ENCODE measurements around the gene C1orf198.

The C1orf198 gene

DNA sequence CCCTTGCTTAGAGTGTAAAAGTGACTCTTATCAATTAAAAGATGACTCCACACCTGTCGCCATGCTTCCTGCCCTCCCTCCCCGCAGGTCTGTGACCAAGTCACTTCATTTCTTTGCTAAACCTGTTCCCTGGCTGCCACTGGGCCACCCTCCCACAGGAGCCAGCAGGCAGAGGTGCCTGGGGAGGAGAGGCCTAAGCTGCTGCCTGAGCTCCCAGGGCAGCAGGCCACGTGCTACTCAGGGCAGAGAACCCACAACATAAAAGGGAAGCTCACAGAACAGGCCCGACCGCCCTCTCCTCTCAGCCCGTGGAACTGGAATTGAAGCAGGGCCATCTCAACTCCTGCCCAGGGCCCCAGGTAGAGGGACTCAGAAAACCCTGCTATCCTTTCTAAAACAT lies 4.9 kb downstream of the C1orf198 start:
- peaks cover 86% of the 10 kb centered on the region for H3K4me1 Mint-ChIP-seq
- TF ChIP-seq, protein P1, sequence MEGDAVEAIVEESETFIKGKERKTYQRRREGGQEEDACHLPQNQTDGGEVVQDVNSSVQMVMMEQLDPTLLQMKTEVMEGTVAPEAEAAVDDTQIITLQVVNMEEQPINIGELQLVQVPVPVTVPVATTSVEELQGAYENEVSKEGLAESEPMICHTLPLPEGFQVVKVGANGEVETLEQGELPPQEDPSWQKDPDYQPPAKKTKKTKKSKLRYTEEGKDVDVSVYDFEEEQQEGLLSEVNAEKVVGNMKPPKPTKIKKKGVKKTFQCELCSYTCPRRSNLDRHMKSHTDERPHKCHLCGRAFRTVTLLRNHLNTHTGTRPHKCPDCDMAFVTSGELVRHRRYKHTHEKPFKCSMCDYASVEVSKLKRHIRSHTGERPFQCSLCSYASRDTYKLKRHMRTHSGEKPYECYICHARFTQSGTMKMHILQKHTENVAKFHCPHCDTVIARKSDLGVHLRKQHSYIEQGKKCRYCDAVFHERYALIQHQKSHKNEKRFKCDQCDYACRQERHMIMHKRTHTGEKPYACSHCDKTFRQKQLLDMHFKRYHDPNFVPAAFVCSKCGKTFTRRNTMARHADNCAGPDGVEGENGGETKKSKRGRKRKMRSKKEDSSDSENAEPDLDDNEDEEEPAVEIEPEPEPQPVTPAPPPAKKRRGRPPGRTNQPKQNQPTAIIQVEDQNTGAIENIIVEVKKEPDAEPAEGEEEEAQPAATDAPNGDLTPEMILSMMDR (IDR thresholded peaks at IDR 0.05; ENCODE audit: unreplicated experiment in 3 of 3): no peak
- H3K4me3 Mint-ChIP-seq: peak overlapping the region in 2 of 3 experiments; percentile 45 to 73
- peaks cover 34% of the 10 kb centered on the region for H3K36me3 Mint-ChIP-seq (ENCODE audit: low read depth)
- peak overlapping the region; percentile 70 to 89 (median 72) for H3K27ac Mint-ChIP-seq
- H3K9me3 Mint-ChIP-seq: no peaks in the 10 kb centered on the region
- peaks cover 4% of the 10 kb centered on the region for H3K27me3 Mint-ChIP-seq (ENCODE audit: low read depth)

DNA sequence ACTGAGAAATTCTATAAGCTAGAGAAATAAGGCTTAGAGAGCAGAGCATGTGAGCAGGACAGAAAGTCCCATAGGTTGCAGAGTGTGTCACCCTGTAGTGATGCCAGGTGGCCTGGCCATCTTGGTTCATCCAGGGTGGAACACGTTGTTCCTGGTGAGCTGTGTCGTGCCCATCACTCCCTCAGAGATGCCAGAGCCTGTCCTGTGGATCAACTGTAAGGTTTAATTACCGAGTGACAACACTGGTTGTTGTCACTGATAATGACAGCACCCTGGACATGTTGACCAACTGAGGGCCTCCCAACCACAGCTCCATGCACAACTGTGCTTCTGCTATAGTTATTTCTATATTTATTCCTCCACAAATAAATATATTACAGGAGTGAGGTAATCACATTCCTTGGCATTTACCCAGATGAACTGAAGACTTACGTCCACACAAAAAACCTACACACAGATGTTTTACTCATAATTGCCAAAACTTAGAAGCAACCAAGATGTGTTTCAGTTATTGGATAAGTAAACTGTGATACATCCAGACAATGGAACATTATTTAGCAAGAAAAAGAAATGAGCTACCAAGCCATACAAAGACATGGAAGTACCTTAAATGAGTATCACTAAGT lies 6.2 kb downstream of the C1orf198 start:
- Mint-ChIP-seq H3K4me1 (peaks cover 93% of the 10 kb centered on the region), H3K27ac (peak overlapping the region; percentile 67 to 72 (median 70)), H3K9me3 (no peaks in the 10 kb centered on the region), H3K4me3 (peak overlapping the region in 2 of 3 experiments; percentile 21 to 43), H3K36me3 (ENCODE audit: low read depth) (peaks cover 38% of the 10 kb centered on the region), H3K27me3 (ENCODE audit: low read depth) (no peaks in the 10 kb centered on the region)
- TF ChIP-seq, protein P1 (IDR thresholded peaks at IDR 0.05; ENCODE audit: unreplicated experiment in 3 of 3): no peak

DNA sequence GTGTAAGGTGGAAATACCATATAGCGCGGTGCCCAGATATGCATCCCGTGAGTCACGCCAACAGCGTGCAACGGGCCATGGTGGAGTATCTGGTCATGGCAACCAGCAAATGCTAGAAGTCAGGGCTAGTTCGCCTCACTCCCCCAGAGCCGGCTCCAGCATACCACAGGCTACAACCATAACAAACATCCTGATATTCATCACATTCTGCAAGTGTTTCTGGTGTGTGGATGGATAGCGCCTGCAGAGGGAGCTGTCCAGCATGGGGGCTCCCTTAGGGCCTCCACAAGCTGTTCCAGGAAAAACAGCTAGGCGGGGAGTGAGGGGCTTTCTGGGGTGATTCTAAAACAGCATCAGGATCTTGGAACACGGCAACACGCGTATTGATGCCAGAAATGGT lies 6.8 kb downstream of the C1orf198 start:
- TF ChIP-seq, protein P1 (IDR thresholded peaks at IDR 0.05; ENCODE audit: unreplicated experiment in 3 of 3): no peak
- H3K4me1 Mint-ChIP-seq: peaks cover 93% of the 10 kb centered on the region
- peak overlapping the region in 2 of 3 experiments; percentile 21 to 41 for H3K4me3 Mint-ChIP-seq
- peak overlapping the region in 1 of 3 experiments; percentile 20 for H3K27ac Mint-ChIP-seq
- H3K9me3 Mint-ChIP-seq: no peaks in the 10 kb centered on the region
- H3K36me3 Mint-ChIP-seq (ENCODE audit: low read depth): peaks cover 42% of the 10 kb centered on the region
- no peaks in the 10 kb centered on the region for H3K27me3 Mint-ChIP-seq (ENCODE audit: low read depth)

DNA sequence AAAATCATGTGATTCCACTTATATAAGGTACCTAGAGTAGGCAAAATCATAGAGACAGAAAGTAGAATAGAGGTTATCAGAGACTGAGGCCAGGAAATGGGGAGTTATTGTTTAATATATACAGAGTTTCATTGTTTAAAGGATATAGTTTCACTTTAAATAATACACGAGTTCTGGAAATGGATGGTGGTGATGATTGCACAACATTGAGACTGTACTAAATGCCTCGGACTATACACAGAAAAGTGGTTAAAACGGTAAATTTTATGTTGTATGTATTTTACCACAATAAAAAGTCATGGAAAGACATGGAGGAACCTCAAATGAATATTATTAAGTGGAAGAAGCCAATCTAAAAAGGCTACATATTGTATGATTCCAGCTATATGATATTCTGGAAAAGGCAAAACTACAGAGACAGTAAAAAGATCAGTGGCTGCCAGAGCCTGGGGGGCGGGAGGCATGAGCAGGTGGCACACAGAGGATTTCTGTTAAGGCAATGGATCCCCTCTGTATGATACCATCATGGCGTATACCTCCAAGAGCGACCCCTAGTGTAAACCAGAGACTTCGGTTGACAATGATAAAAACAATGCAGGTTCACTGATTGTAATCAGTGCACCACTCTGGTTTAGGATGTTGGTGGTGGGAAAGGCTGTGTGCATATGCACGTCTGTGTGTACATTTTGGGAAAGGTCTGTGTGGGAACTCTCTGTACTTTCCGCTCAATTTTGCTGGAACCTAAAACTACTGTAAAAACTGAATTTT lies 7.5 kb downstream of the C1orf198 start:
- TF ChIP-seq, protein P1 (IDR thresholded peaks at IDR 0.05; ENCODE audit: unreplicated experiment in 3 of 3): no peak
- no peak overlapping the region for H3K4me3 Mint-ChIP-seq
- no peaks in the 10 kb centered on the region for H3K27me3 Mint-ChIP-seq (ENCODE audit: low read depth)
- H3K27ac Mint-ChIP-seq: peak overlapping the region in 1 of 3 experiments; percentile 20
- H3K9me3 Mint-ChIP-seq: no peaks in the 10 kb centered on the region
- H3K36me3 Mint-ChIP-seq (ENCODE audit: low read depth): peaks cover 40% of the 10 kb centered on the region
- H3K4me1 Mint-ChIP-seq: peaks cover 93% of the 10 kb centered on the region

DNA sequence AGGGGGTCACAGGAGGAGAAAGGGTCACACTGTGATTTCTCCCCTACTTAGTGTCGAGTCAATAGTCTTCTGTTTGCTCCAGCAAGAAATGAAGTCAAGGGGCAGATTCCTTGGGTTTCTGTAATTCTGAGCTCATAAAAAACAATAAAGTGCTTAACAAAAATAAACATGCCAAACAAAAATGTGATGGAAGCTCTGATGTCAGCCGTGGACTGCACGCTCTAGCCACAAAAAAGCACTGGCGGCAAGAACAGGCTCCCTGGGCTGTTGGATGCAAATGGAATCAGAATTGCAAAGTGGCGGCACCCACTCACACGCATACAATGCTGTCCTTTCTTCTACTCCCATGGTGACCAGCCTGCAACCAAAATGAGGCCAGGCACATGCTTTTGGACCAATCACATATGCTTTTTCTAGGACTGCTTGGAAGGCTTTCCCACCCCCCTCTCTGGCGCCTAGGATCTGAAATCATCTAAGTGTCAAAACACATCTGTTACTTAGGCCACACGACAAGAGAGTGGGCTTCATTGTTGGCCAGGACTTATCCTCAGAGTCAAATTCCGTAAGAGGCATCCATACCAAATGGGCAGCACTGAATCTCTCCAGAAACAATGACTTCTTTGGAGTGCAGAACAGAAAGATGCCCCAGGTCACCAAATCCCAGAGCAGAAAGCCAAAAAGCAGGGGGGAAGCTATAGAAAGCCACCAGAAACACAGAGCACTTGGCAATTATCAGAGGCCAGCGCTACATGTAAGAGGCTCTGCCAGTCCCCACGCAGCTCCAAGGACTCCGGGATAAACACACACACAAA lies 9.2 kb downstream of the C1orf198 start:
- Mint-ChIP-seq H3K9me3 (no peaks in the 10 kb centered on the region), H3K27me3 (ENCODE audit: low read depth) (no peaks in the 10 kb centered on the region), H3K4me1 (peaks cover 93% of the 10 kb centered on the region), H3K27ac (peak overlapping the region; percentile 68 to 83 (median 73)), H3K36me3 (ENCODE audit: low read depth) (peaks cover 51% of the 10 kb centered on the region), H3K4me3 (peak overlapping the region in 2 of 3 experiments; percentile 30 to 57)
- TF ChIP-seq, protein P1 (IDR thresholded peaks at IDR 0.05; ENCODE audit: unreplicated experiment in 3 of 3): no peak

Measured in nephron (organoid).